Activated CD4-positive, alpha-beta T cell treated with anti-CD3 and anti-CD28 coated beads, Interleukin-2, Interleukin-4, amounts not matched to agents 100 ng/mL and 50 ng/mL, durations not matched to agents 16 hours and 8 hours (primary cell): Measurements from ENCODE around the gene EZH2.

Experiments
- DNase-seq: peaks from one replicate; pipeline ENCODE4 v3.0.0-alpha.2; 2020; ENCODE audit warnings: low spot score

EZH2 gene

DNA sequence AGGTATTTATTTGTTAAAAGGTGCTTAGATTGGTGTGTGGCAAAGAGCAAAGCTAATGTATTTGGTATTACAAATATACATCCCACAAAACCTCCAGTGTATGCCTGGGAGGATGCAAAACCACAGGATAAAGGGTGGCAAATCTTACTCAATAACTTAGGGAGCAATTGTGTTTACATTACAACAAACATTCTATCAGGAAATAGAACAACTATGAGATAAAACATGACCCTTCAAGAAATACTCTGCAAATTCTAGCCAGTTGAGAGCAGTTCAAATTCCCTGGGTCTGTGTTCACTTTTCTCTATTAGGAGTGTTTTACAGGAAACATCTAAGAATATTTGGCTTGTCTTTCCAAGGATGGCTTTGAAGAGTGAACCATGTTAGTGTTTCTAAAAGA lies 120.5 kb downstream of the EZH2 start:
- no peak for DNase-seq

DNA sequence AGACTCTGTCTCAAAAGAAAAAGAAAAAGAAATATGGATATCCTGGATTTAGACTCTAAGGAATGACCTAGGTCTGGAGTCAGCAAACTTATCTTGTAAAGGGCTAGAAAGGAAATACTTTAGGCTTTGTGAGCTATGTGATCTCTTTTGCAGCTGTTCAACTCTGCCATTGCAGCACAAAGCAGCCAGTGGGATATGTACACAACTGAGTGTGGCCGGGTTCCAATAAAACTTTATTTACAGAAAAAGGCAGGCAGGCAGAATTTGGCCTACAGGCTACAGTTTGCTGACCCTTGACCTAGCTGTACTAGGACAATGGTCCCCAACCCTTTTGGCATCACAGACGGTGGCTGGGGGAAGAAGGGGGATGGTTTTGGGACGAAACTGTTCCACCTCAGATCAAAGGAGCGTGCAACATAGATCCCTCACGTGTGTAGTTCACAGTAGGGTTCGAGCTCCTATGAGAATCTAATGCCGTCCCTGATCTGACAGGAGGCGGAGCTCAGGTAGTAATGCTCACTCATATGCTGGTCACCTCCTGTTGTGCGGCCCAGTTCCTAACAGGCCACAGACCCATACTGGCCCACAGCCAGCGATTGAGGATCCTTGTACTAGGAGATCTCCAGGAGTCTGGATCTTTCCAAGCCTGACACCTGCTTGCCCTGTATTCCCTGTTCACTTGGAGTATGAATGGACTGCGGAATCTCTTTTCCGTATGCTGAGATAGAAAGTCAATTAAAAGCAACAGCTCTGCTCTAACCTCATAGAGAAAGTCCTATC lies 122.4 kb downstream of the EZH2 start:
- DNase-seq, result no peak
